Brain microvascular endothelial cell (primary cell): ENCODE results near the gene SCUBE1.

Experiments
- DNase-seq: peaks from one replicate; pipeline ENCODE4 v3.0.0-alpha.2; 2020
- H3K27ac ChIP-seq: fragments of 250-450 bp; sonication (Bioruptor Pico); 2 replicates; pipeline ENCODE4 v1.5.1; 2020; ENCODE audit warnings: mild to moderate bottlenecking, moderate library complexity
- H3K27me3 ChIP-seq: fragments of 250-450 bp; sonication (Bioruptor Pico); replicated peaks from 2 replicates; pipeline ENCODE4 v1.5.1; 2020; ENCODE audit warnings: mild to moderate bottlenecking
- H3K36me3 ChIP-seq: fragments of 250-450 bp; sonication (Bioruptor Pico); replicated peaks from 2 replicates; pipeline ENCODE4 v1.5.1; 2020; ENCODE audit warnings: mild to moderate bottlenecking
- H3K4me3 ChIP-seq: 2 replicates; pipeline ENCODE4 v1.5.1; 2011; ENCODE audit warnings: low read depth, mild to moderate bottlenecking, control low read depth, low read length, moderate library complexity
- CTCF ChIP-seq: IDR thresholded peaks from 2 replicates; pipeline ENCODE4 v1.5.1; 2011; ENCODE audit warnings: low read depth, mild to moderate bottlenecking, moderate library complexity, low read length, control low read depth, inconsistent platforms; ENCODE audit errors: missing control alignments
- in situ Hi-C: cut with HindIII; loops from 2 replicates; pipeline ENCODE4 v1.10.0; 2017; ENCODE audit warnings: low sequenced_read_pairs, low pct_ligation_motif_present

Gene SCUBE1

GRCh38 chr22:43200031-43200430 lies 143.1 kb downstream of the SCUBE1 start:
- no peaks in the 10 kb centered on the region for H3K27me3 ChIP-seq
- DNase-seq = no peak
- no peaks in the 10 kb centered on the region for H3K36me3 ChIP-seq
- no peak overlapping the region for H3K4me3 ChIP-seq
- in situ Hi-C loops = no loop called here
- no peak overlapping the region for H3K27ac ChIP-seq
- no peak for TF ChIP-seq CTCF

DNA sequence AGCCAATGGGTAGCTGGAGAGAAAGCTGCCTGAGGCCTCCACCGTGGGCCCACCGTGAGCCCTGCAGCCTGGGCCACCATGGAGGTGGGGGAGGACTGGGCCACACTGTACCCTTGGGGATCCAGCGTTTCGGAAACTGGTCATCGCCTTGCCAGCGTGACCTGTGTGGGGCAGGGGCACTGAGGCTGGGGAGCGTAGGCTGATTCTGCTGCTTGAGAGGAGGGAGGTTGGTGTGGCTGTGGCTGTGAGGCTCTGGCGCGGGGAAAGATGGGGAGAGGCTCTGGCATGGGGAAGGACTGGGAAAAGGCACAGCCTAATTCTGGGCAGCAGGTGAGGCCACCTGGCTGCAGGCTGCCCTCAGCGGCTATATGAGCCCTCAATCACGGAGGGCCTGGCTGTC lies 143.6 kb downstream of the SCUBE1 start:
- no peak overlapping the region for H3K4me3 ChIP-seq
- DNase-seq = no peak
- no peaks in the 10 kb centered on the region for H3K36me3 ChIP-seq
- in situ Hi-C loops = no loop called here
- TF ChIP-seq CTCF = no peak
- H3K27me3 ChIP-seq = no peaks in the 10 kb centered on the region
- no peak overlapping the region for H3K27ac ChIP-seq

DNA sequence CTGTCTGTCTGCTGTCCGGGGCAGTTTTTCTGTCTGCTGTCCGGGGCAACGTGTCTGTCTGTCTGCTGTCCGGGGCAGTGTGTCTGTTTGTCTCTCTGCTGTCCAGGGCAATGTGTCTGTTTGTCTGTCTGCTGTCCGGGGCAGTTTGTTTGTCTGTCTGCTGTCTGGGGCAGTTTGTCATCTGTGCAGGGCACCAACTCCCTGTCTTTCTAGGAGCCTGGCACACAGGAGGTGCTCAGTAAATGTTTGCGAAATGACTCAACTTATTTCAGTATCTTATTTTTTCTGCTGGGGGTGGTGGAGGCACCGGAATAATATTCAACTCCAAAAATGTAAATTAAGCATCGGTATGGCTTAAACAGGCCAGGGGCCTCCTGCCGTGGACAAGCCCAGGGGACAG lies 144.2 kb downstream of the SCUBE1 start:
- H3K36me3 ChIP-seq = no peaks in the 10 kb centered on the region
- no peak for TF ChIP-seq CTCF
- H3K27me3 ChIP-seq = no peaks in the 10 kb centered on the region
- H3K27ac ChIP-seq = no peak overlapping the region
- in situ Hi-C loops = no loop called here
- DNase-seq = no peak
- H3K4me3 ChIP-seq = no peak overlapping the region

GRCh38 chr22:43198126-43198525 lies 145.0 kb downstream of the SCUBE1 start:
- Histone ChIP-seq H3K27ac (no peak overlapping the region), H3K4me3 (no peak overlapping the region), H3K27me3 (no peaks in the 10 kb centered on the region), H3K36me3 (no peaks in the 10 kb centered on the region)
- in situ Hi-C loops = no loop called here
- DNase-seq = no peak
- no peak for TF ChIP-seq CTCF

DNA sequence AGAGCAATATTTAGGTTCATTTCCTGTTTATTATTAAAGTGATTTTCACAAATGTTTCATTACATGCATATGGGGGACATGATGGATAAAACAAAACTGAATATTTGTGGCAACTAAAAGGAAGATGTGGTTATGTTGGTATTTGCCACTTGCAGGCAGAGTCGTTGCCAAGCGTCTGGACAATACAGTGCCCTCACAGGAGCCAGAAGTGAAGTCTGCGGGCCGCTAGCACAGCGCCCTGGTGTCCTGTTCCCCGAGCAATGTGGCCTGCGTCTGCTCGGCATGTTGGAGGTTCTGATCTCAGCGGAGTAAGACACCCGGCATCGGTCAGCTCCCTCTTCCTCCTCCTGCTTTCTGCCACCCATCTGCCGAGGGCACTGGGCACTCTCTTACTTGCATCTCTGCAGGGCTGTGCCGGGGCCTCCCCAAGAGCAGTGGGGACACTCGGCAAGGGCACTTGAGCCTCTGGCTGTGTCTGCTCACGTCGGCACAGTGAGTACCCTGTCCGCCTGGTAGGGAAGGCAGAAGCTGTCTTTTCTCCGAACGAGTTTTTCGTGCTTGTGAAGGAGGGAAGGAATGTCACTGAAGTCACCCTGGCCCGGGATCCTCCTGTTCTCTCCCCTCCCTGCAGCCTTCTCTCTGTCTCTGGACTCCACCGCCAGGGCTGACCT lies 145.8 kb downstream of the SCUBE1 start:
- DNase-seq = no peak
- H3K36me3 ChIP-seq = no peaks in the 10 kb centered on the region
- no peak for TF ChIP-seq CTCF
- in situ Hi-C loops = no loop called here
- H3K4me3 ChIP-seq = no peak overlapping the region
- no peak overlapping the region for H3K27ac ChIP-seq
- H3K27me3 ChIP-seq = no peaks in the 10 kb centered on the region

- in situ Hi-C loops = no loop called here
- Histone ChIP-seq H3K36me3 (no peaks in the 10 kb centered on the region), H3K27ac (no peak overlapping the region), H3K27me3 (no peaks in the 10 kb centered on the region), H3K4me3 (no peak overlapping the region)
- no peak for TF ChIP-seq CTCF
- DNase-seq = no peak
These were observed 151.3 kb downstream of the SCUBE1 start for GRCh38 chr22:43191831-43192230.
